Activated CD4-positive, CD25-positive, alpha-beta regulatory T cell treated with anti-CD3 and anti-CD28 coated beads, Interleukin-2, amount 50 U/mL, for 24 hours (primary cell): ENCODE results near the gene DDA1.
A peak's percentile ranks its signal among the peaks of the same experiment; 100 is the strongest.
"Not testable (repeated sequence)": the region's sequence is repeated elsewhere in the genome, so short reads cannot be mapped to it uniquely, and the experiment has no call there.

ENCODE experiments used
- ATAC-seq, 2 donors: fragments of 150-1000 bp; cut with Tn5 transposase; one replicate each; pipeline ENCODE4 v1.10.0; 2021; ENCODE audit warnings: mild to moderate bottlenecking in 1 of 2, moderate library complexity in 1 of 2

The DDA1 gene

DNA sequence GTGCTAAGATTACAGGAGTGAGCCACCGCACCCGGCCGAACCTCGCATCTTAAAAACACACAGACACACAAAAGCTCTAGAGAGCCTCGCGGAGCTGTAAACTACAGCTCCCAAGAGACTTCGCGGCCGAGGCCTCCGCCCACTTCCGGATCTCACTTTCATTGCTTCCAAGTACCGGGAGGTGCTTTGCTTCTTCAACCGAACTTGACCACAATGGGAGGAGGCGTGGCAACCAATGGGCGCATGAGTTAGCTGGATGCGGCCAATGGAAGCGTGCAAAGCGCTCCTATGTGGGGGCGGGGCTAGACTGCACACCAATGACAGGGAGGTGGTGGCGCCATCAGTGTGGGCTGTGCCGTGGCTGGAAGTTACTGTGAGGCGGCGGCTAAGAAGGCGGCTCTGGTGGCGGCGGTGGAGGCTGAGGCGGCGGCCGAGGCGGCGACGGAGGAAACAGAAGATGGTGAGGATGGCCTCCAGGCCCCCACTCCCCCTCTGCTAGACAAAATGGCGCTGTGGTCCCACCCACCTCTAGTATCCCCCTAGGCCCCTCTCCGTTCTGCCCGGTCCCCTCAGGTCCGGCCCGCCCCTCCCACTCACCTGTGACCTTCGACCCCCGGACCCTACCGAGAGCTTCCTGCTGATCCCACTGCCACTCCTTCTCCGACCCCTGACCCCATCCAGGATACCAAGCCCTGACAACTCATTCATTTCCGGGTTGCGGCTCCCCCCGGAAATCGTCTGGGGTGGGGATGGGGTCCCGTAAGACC, at the start of gene DDA1:
TSS of gene DDA1 (plus strand) at position 366 of the 767 bp plus-strand sequence. CDS start at position 458, 92 bp downstream.
- peak; percentile 85 to 86 for ATAC-seq

GRCh38 chr19:17259934-17260333, 49.4 kb upstream of the DDA1 start:
- no peak for ATAC-seq

GRCh38 chr19:17260842-17261325, 48.5 kb upstream of the DDA1 start:
- ATAC-seq: peak; percentile 98 to 99

DNA sequence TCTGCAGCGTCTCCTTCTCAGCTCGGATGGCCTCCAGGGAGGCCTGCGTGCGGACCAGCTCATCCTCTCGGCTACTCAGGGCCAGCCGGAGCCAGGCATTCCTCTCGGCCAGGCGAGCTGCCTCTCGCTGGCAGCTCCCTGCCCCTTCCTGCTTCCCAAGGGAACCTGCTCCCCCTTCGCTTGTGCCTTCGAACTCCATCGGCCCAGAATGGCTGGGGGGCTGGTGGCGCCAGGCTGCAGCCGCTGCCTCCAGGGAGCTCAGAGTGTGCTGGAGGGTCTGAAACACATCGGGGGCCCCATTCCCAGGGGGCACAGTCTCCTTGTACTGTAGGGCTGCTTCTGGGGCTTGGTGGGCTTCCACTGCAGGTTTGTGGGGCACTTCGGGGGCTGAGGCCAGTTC, 46.8 kb upstream of the DDA1 start:
- ATAC-seq: no peak

- ATAC-seq: no peak
These were observed 45.4 kb upstream of the DDA1 start for GRCh38 chr19:17263712-17264640.

DNA sequence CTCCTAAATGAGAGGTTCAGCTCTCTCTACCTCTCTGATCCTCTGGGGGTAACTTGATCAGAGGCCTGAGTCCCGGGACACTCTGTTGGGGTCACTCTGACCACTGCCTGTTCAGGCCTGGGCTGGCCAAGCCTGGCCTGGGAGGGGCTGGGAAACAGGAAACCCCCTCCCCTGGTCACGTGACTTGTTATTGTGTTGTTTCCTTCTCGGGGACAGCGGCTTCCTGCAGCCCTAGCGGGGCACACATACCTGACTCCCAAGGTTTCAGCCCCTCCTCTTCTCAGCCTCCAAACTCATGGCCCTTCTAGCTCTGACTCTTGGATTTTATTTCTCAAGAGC, 44.8 kb upstream of the DDA1 start, which contains the start of gene USHBP1:
TSS of gene USHBP1 (minus strand) at position 105 of the 339 bp plus-strand sequence. CDS start 446 bp downstream, outside the sequence.
- ATAC-seq: no peak

- no peak for ATAC-seq
These were observed 43.3 kb upstream of the DDA1 start for GRCh38 chr19:17266026-17266425.

DNA sequence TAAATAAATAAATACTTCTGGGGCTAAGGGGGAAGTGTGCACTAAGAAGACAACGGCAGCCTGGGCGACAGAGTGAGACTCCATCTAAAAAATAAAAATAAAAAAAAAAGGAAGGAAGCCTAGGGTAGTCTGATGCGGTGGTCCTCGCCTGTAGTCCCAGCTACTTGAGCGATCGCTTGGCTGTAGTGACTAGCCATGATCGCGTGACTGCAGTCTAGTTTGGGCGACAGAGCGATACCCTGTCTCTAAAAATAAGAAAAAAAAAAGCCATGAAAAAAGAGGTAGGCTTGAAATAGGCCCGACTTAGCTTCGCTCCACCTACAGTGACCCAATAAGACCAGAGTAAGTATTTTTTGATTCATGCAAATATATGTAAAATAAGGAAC, 42.8 kb upstream of the DDA1 start:
- ATAC-seq: no peak

DNA sequence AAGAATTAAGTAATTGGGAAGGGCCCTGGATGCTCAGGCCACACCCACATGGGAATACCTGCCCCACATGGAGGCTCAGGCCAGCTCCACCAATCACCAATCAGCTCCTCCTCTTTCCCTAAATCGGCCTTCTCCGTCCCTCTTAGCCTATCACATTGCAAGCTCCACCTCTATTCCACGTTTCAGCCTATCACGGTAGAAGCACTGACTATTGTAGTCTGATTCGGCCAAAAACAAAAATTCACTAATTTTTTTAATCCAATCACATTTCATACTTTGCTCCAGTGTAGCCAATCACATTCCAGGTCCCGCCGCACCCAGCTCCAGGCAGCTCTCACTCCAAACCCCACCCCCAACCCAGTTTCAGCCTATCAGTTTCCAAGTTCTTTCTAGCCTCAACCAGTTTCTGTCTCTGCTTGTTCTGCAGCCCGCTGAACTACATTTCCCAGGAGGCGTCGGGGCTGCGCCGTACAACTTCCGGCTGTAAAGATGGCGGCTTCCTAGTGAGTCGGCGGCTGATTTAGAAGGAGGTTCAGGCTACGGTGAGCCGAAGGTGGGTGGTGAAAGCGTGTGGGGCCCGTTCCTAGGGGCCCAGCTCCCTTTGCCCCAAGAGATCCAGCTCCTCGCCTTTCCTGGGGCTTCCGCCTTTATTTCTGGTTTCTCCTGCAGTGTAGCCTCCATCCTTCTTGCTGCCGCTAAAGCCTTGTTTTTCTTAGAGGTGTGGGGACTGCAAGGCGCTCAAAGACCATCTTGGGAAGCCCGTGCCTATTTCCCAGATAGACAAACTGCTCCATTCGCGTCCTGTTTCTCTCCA, 42.2 kb upstream of the DDA1 start, which contains the start of gene BABAM1:
TSS of gene BABAM1 (plus strand) at position 469 of the 814 bp plus-strand sequence. CDS start 1,364 bp downstream, outside the sequence.
- peak; percentile 94 to 95 for ATAC-seq

GRCh38 chr19:17268754-17269153, 40.6 kb upstream of the DDA1 start:
- no peak for ATAC-seq

- ATAC-seq: not testable (repeated sequence)
These were observed 34.5 kb upstream of the DDA1 start for GRCh38 chr19:17274892-17275291.

DNA sequence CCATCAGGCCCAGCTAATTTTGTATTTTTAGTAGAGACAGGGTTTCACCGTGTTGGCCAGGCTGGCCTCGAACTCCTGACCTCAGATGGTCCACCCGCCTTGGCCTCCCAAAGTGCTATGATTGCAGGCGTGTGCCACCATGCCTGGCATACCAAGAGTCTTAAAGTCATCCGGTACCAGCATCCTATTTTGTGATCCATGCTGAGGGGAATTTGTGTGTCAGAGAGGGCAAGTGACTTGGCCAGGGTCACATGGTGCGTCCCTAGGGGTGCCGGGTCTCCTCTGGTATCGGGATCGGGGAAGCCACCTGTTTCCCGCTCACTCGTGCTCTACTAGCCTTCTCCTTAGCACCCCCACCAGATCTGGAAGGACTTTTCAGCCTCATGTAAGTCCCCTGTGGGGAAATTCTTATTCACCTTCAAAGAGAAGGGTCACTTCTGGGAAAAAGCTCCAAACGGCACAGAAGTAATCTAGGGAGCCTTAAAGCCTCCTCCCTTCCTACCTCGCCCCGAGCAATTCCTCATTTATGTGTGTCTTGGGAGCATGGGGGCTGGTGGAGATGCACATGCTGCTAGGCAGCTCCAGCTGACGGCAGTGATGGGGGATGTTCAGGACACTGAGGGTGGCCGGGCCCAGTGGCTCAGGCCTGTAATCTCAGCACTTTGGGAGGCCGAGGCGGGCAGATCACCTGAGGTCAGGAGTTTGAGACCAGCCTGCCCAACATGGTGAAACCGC, 33.8 kb upstream of the DDA1 start:
- ATAC-seq: no peak

GRCh38 chr19:17279436-17279835, 29.9 kb upstream of the DDA1 start:
- ATAC-seq: no peak

DNA sequence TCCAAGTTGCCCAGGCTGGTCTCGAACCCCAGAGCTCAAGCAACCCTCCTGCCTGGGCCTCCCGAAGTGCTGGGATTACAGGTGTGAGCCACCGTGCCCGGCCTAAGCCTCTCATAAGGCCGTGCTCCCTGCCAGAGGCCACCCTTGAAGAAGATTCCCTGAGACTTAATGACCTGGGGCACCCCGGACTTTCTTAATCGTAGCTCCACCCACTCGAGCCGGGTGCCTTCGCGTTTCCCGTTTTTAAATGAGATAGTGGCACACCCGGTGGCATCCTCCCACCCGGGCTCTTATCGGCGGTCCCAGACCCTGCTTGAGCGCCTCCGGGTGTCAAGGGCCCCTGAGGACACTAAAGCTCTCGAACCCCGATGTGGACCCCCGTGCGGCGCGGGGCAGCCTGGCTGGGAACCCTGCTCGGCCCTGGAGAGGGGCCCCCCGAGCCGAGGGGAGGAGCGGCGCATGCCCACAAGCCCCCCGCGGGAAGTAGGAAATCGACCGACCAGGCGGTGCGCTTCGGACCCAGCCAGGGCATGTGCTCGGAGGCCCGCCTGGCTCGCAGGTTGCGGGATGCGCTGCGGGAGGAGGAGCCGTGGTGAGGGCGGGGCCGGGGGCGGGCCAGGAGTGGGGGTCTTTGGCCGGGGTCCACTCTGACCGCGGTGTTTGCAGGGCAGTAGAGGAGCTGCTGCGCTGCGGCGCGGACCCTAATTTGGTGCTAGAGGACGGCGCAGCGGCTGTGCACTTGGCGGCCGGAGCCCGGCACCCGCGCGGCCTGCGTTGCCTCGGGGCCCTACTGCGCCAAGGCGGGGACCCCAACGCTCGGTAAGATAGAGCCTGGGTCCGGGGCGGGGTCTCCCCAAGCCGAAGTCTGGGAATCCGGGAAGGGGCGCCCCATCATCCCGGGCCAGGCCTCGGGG, 27.7 kb upstream of the DDA1 start, which contains the start of gene ANKLE1:
TSS of gene ANKLE1 (plus strand) at position 511 of the 914 bp plus-strand sequence. CDS start at position 531, 20 bp downstream.
- ATAC-seq: peak; percentile 26 to 47

DNA sequence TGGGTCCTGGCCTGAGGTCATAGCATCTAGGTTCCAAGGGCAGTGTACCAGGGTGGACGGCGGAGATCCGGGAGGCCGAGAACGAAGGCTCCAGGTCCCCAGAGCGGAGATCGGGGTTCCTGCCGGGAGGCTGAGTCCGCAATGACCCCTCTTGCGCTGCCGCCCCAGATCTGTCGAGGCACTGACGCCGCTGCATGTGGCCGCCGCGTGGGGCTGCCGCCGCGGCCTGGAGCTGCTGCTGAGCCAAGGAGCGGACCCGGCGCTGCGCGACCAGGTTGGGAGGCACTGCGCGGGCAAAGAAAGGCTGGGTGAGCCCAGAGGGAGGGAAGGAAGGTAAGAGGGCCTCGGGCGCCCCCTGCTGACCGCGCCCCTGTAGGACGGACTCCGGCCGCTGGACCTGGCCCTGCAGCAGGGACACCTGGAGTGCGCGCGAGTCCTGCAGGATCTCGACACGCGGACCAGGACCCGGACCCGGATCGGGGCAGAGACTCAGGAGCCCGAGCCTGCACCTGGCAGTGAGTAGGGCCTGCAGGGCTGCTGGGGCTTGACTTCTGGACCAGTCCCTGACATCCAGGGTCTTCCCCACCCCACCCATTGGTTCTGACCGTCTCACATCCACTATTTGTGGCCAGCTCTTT, 26.8 kb upstream of the DDA1 start:
- ATAC-seq: peak; percentile 91 to 92

- no peak for ATAC-seq
These were observed 25.8 kb upstream of the DDA1 start for GRCh38 chr19:17283504-17283996.

GRCh38 chr19:17285415-17286135, 23.8 kb upstream of the DDA1 start:
- no peak for ATAC-seq

DNA sequence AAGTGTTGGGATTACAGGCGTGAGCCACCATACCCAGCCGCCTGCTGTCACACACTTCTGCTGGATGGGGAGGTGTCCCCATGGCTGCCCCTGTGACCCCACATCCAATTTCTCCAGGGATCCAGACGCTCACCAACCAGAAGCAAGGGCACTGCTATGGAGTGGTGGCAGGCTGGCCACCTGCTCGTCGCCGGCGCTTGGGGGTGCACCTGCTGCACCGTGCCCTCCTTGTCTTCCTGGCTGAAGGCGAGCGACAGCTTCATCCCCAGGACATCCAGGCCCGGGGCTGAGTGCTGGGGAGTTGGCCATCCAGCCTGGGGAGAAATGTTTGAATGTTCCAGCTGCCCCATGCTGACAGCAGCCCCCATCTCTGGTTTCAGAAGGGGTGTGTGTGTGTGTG, 23.1 kb upstream of the DDA1 start:
- ATAC-seq: no peak

- no peak for ATAC-seq
These were observed 22.6 kb upstream of the DDA1 start for GRCh38 chr19:17286752-17287151.
